Trophoblast cell (in vitro differentiated cells and primary cell): ENCODE results near the gene CFAP46.

ENCODE experiments used
- DNase-seq, 2 donors: peaks; one replicate each; pipeline ENCODE4 v3.0.0-alpha.2; 2016
- H2AFZ ChIP-seq: 2 replicates; pipeline ENCODE4 v1.6.1; 2013; ENCODE audit warnings: low read length, moderate library complexity, mild to moderate bottlenecking; ENCODE audit not compliant: insufficient read depth, poor library complexity
- H2AK5ac ChIP-seq: 2 replicates; pipeline ENCODE4 v1.6.1; 2013; ENCODE audit warnings: mild to moderate bottlenecking, low read length
- H2BK120ac ChIP-seq: 2 replicates; pipeline ENCODE4 v1.6.1; 2013; ENCODE audit warnings: low read length, mild to moderate bottlenecking, moderate library complexity; ENCODE audit not compliant: insufficient read depth, poor library complexity
- H2BK12ac ChIP-seq: 2 replicates; pipeline ENCODE4 v1.6.1; 2013; ENCODE audit warnings: mild to moderate bottlenecking, low read length, moderate library complexity
- H2BK5ac ChIP-seq: 2 replicates; pipeline ENCODE4 v1.6.1; 2013; ENCODE audit warnings: low read length, low read depth, moderate library complexity, mild to moderate bottlenecking; ENCODE audit not compliant: poor library complexity
- H3K14ac ChIP-seq: 2 replicates; pipeline ENCODE4 v1.6.1; 2013; ENCODE audit warnings: mild to moderate bottlenecking, low read length
- H3K18ac ChIP-seq: 2 replicates; pipeline ENCODE4 v1.6.1; 2013; ENCODE audit warnings: mild to moderate bottlenecking, low read length
- H3K23ac ChIP-seq: 2 replicates; pipeline ENCODE4 v1.6.1; 2013; ENCODE audit warnings: low read length
- H3K27ac ChIP-seq: 2 replicates; pipeline ENCODE4 v1.5.1; 2013; ENCODE audit warnings: low read depth, mild to moderate bottlenecking, inconsistent platforms, low read length, moderate library complexity
- H3K27me3 ChIP-seq: 2 replicates; pipeline ENCODE4 v1.6.1; 2013; ENCODE audit warnings: inconsistent platforms, mild to moderate bottlenecking, low read length, moderate library complexity; ENCODE audit not compliant: insufficient read depth
- H3K36me3 ChIP-seq, 2 experiments: 1 replicate in 1 of 2; 2 replicates in 1 of 2; pipeline ENCODE4 v1.6.1; 2013; ENCODE audit warnings: low read length in 2 of 2, mild to moderate bottlenecking in 2 of 2, moderate library complexity in 1 of 2; ENCODE audit not compliant: insufficient read depth in 2 of 2, control insufficient read depth in 1 of 2
- H3K4ac ChIP-seq: 2 replicates; pipeline ENCODE4 v1.6.1; 2013; ENCODE audit warnings: low read depth, mild to moderate bottlenecking, low read length, moderate library complexity
- H3K4me1 ChIP-seq, 2 experiments: 1 replicate in 1 of 2; 2 replicates in 1 of 2; pipeline ENCODE4 v1.6.1; 2013; ENCODE audit warnings: low read length in 2 of 2, mild to moderate bottlenecking in 2 of 2, moderate library complexity in 1 of 2; ENCODE audit not compliant: insufficient read depth in 2 of 2, control insufficient read depth in 1 of 2
- H3K4me2 ChIP-seq: 2 replicates; pipeline ENCODE4 v1.6.1; 2013; ENCODE audit warnings: inconsistent platforms, mild to moderate bottlenecking, low read length, moderate library complexity
- H3K4me3 ChIP-seq: 2 replicates; pipeline ENCODE4 v1.5.1; 2013; ENCODE audit warnings: mild to moderate bottlenecking, low read depth, low read length, inconsistent platforms
- H3K79me1 ChIP-seq: one replicate; pipeline ENCODE4 v1.6.1; 2013; ENCODE audit warnings: low read length
- H3K79me2 ChIP-seq: 2 replicates; pipeline ENCODE4 v1.6.1; 2013; ENCODE audit warnings: low read length, mild to moderate bottlenecking; ENCODE audit not compliant: control insufficient read depth, insufficient read depth, poor library complexity
- H3K9ac ChIP-seq: 2 replicates; pipeline ENCODE4 v1.6.1; 2013; ENCODE audit warnings: mild to moderate bottlenecking, low read length
- H3K9me3 ChIP-seq: 2 replicates; pipeline ENCODE4 v1.6.1; 2013; ENCODE audit warnings: low read depth, mild to moderate bottlenecking, control low read depth, inconsistent platforms, low read length; ENCODE audit not compliant: insufficient read depth
- H4K12ac ChIP-seq: 2 replicates; pipeline ENCODE4 v1.6.1; 2013; ENCODE audit warnings: low read depth, mild to moderate bottlenecking, low read length, moderate library complexity
- H4K8ac ChIP-seq: 2 replicates; pipeline ENCODE4 v1.6.1; 2013; ENCODE audit warnings: low read depth, mild to moderate bottlenecking, low read length, moderate library complexity
- H4K91ac ChIP-seq: one replicate; pipeline ENCODE4 v1.6.1; 2013; ENCODE audit warnings: low read depth, mild to moderate bottlenecking, low read length, moderate library complexity
- WGBS: extraction: QIAGEN DNeasy Blood & Tissue Kit; methylation state at CpG from one replicate; pipeline ENCODE4 v1.1.7; 2013; ENCODE audit warnings: missing lambda C conversion rate; ENCODE audit not compliant: insufficient read length, insufficient coverage; ENCODE audit errors: extremely low coverage; 5-methylcytosine and 5-hydroxymethylcytosine counted together

Gene CFAP46

DNA sequence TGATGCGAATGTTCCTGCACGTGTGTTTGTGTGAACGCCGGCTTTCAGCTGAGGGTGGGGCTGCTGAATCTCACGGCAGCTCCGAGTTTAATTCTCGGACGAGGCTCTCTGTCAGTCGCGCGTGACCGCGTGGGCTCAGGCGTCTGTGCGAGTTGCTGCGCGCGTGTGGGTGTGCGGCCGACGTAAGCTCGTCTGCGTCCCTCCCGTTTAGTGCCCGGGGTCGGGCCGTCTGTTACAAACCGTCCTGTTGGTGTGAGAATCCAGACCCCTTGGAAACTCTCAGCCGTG is 41.6 kb upstream of the CFAP46 start:
- Histone ChIP-seq H3K9ac (no peak overlapping the region), H3K9me3 (peaks cover 2% of the 10 kb centered on the region), H3K79me2 (no peaks in the 10 kb centered on the region), H3K23ac (no peak overlapping the region), H2BK120ac (no peak overlapping the region), H2BK12ac (no peak overlapping the region), H3K36me3 (no peaks in the 10 kb centered on the region), H3K4ac (no peak overlapping the region), H3K14ac (no peak overlapping the region), H3K4me2 (no peak overlapping the region), H2AK5ac (no peak overlapping the region), H3K79me1 (peaks cover 2% of the 10 kb centered on the region), H4K91ac (no peak overlapping the region), H2BK5ac (no peak overlapping the region), H4K12ac (no peak overlapping the region), H3K18ac (no peak overlapping the region), H3K27ac (no peak overlapping the region), H3K4me1 (peaks cover 7 to 9% of the 10 kb centered on the region in 2 experiments), H3K27me3 (no peaks in the 10 kb centered on the region), H2AFZ (no peak overlapping the region), H4K8ac (no peak overlapping the region), H3K4me3 (no peak overlapping the region)
- no peak for DNase-seq
- no CpG with 5 or more reads among the region's 29 CpGs for WGBS

DNA sequence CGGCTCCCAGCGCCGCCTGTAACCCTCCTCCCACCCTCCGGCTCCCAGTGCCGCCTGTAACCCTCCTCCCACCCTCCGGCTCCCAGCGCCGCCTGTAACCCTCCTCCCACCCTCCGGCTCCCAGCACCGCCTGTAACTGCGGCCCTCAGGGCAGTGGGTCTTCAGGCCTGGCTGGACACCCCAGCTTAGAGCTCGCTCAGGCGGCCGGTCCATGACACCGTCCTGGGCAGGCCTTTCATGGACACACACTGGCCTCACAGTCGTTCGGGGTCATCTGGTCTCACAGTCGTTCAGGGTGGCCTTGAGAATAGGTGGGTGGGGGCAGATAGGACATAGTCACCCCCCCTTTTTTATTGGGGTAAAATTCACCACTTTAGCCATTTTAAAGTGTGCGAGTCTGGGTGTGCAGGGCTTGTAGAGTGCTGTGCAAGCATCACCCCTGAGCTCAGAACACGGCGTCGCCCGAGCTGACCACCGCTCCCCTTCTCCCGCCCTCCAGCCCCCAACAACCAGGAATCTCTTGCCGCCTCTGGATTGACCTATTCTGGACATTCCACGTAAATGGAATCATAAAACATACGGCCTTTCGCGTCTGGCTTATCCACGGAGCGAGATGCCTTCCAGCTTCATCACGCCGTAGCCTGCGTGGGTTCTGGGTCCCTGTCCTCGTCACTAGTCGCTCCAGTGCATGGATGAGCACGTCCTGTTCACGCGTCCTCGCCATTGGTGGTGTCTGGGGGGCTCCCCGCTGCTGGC is 41.1 kb upstream of the CFAP46 start:
- H3K36me3 ChIP-seq, result no peaks in the 10 kb centered on the region
- no peaks in the 10 kb centered on the region for H3K79me2 ChIP-seq

DNA sequence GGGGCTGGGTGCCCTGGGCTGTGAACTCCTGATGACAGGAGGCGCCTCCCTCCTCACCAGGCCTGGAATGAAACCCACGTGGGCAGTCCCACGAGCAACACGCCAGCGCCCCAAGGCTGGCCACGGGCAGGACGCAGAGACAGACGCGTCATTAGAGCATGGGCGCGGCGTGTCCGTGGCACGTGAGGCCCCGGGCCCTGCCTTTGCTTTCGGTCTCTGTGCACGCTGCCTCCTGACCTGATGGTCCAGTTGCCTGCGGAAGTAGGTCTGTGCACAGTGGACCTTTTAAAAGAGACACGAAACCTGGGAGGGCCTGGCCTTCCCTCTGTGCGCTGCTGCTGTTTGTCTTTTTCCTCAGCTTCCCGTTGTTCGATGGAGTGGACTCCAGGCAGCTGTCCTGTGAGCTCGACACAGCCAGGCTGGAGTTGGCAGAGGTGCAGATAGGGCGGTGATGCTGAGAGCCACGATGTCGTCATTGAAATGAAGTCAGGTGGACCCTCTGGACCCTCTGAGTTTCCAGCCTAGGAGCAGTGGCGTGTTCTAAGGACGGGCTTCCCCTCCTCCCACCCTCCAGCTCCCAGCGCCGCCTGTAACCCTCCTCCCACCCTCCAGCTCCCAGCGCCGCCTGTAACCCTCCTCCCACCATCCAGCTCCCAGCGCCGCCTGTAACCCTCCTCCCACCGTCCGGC is 40.1 kb upstream of the CFAP46 start:
- Histone ChIP-seq H3K14ac (no peak overlapping the region), H3K9ac (no peak overlapping the region), H3K27me3 (no peaks in the 10 kb centered on the region), H3K23ac (no peak overlapping the region), H2BK12ac (no peak overlapping the region), H3K79me2 (no peaks in the 10 kb centered on the region), H3K4me1 (peaks cover 7 to 9% of the 10 kb centered on the region in 2 experiments), H2AFZ (no peak overlapping the region), H3K18ac (no peak overlapping the region), H4K8ac (no peak overlapping the region), H2BK5ac (no peak overlapping the region), H4K91ac (no peak overlapping the region), H3K4ac (no peak overlapping the region), H3K79me1 (peaks cover 2% of the 10 kb centered on the region), H3K4me2 (no peak overlapping the region), H3K4me3 (no peak overlapping the region), H2AK5ac (no peak overlapping the region), H3K27ac (no peak overlapping the region), H3K9me3 (peaks cover 2% of the 10 kb centered on the region), H2BK120ac (no peak overlapping the region), H3K36me3 (no peaks in the 10 kb centered on the region), H4K12ac (no peak overlapping the region)
- no CpG with 5 or more reads among the region's 36 CpGs for WGBS
- no peak for DNase-seq

More for the DNA sequence above, 41.1 kb upstream of the CFAP46 start:
- H2AFZ ChIP-seq, result no peak overlapping the region
- no peak overlapping the region for H3K4me2 ChIP-seq
- no peak overlapping the region for H3K23ac ChIP-seq
- H2BK12ac ChIP-seq, result no peak overlapping the region
- no peak overlapping the region for H3K9ac ChIP-seq
- DNase-seq, result no peak
- H3K4me3 ChIP-seq, result no peak overlapping the region
- H3K9me3 ChIP-seq, result peaks cover 2% of the 10 kb centered on the region
- H3K4me1 ChIP-seq, result peaks cover 7 to 9% of the 10 kb centered on the region in 2 experiments
- no peak overlapping the region for H2AK5ac ChIP-seq
- no peak overlapping the region for H3K18ac ChIP-seq
- H3K79me1 ChIP-seq, result peaks cover 2% of the 10 kb centered on the region
- no peak overlapping the region for H2BK5ac ChIP-seq
- no peak overlapping the region for H3K14ac ChIP-seq
- H4K91ac ChIP-seq, result no peak overlapping the region
- no peak overlapping the region for H4K8ac ChIP-seq
- H2BK120ac ChIP-seq, result no peak overlapping the region
- WGBS, result no CpG with 5 or more reads among the region's 42 CpGs
- H3K27me3 ChIP-seq, result no peaks in the 10 kb centered on the region
- H3K27ac ChIP-seq, result no peak overlapping the region
- no peak overlapping the region for H3K4ac ChIP-seq
- H4K12ac ChIP-seq, result no peak overlapping the region

DNA sequence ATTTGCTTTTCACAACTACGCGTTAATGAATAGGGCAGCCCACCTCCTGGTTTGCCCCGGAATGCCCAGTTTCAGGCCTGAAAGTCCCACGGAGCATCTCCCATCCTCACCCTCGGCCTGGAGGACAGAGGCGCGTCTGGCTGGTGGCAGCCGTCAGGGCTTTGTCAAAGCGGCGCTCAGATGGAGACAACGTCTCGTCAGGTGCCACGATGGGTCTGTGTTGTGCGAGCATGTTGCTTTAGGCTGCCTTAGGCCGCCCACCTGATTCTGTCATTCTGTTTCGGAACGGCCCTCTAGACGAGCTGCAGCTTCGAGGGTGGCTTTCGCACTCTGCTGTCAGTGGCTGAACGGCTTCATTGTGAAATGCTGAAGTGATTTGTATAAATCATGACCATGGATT is 39.4 kb upstream of the CFAP46 start:
- no peak overlapping the region for H2AFZ ChIP-seq
- H2AK5ac ChIP-seq, result no peak overlapping the region
- H3K4me2 ChIP-seq, result no peak overlapping the region
- H3K14ac ChIP-seq, result no peak overlapping the region
- H2BK120ac ChIP-seq, result no peak overlapping the region
- H4K12ac ChIP-seq, result no peak overlapping the region
- H3K79me1 ChIP-seq, result peaks cover 2% of the 10 kb centered on the region
- no peak overlapping the region for H4K91ac ChIP-seq
- peaks cover 7 to 9% of the 10 kb centered on the region in 2 experiments for H3K4me1 ChIP-seq
- H3K9ac ChIP-seq, result no peak overlapping the region
- WGBS, result no CpG with 5 or more reads among the region's 21 CpGs
- H3K18ac ChIP-seq, result no peak overlapping the region
- DNase-seq, result no peak
- no peak overlapping the region for H2BK12ac ChIP-seq
- H3K23ac ChIP-seq, result no peak overlapping the region
- H3K4me3 ChIP-seq, result no peak overlapping the region
- H3K36me3 ChIP-seq, result no peaks in the 10 kb centered on the region
- no peak overlapping the region for H4K8ac ChIP-seq
- no peak overlapping the region for H3K4ac ChIP-seq
- no peak overlapping the region for H3K27ac ChIP-seq
- H2BK5ac ChIP-seq, result no peak overlapping the region
- H3K9me3 ChIP-seq, result peaks cover 2% of the 10 kb centered on the region
- H3K79me2 ChIP-seq, result no peaks in the 10 kb centered on the region
- no peaks in the 10 kb centered on the region for H3K27me3 ChIP-seq
